ENCODE data around the gene REG3G. TPM values are rescaled to one million over a fixed set of nuclear protein-coding genes. Genes with fewer than 3 reads are reported as not detected.

The REG3G gene
- total and polyA plus RNA-seq, 2 of the 4 experiments (the other 2 are of a cell fraction), result not detected

GRCh38 chr2:78999406-78999805 lies 26.1 kb upstream of the REG3G start:
- DNase-seq (no peak), ATAC-seq (ENCODE audit: low read depth) (no peak)
- Histone ChIP-seq H3K4me1 (ENCODE audit: control insufficient read depth, insufficient read depth, low read length) (no peaks in the 10 kb centered on the region), H3K14ac (replicated peaks; ENCODE audit: low read depth, low read length) (no peak overlapping the region), H3K4me2 (ENCODE audit: low read depth, low read length) (no peak overlapping the region), H2BK15ac (ENCODE audit: low read depth, low read length) (no peak overlapping the region), H3K9ac (ENCODE audit: low read depth, low read length) (no peak overlapping the region), H3K4me3 (ENCODE audit: insufficient read depth, low read depth, low read length) (no peak overlapping the region), H3K23ac (ENCODE audit: low read depth, low read length) (no peak overlapping the region), H2BK20ac (ENCODE audit: low read depth, low read length) (no peak overlapping the region), H3K79me1 (ENCODE audit: low read depth in 1 of 2, low read length in 2 of 2) (no peaks in the 10 kb centered on the region), H3K9me1 (ENCODE audit: insufficient read depth, low read length) (no peaks in the 10 kb centered on the region), H2AFZ (replicated peaks; ENCODE audit: low read length, poor library complexity) (no peak overlapping the region), H4K8ac (ENCODE audit: low read depth in 2 of 2, low read length in 2 of 2) (no peak overlapping the region), H3K36me3 (ENCODE audit: control insufficient read depth, insufficient read depth, low read length) (no peaks in the 10 kb centered on the region), H3K9me3 (ENCODE audit: control insufficient read depth, insufficient read depth, low read length) (peaks cover 3% of the 10 kb centered on the region; the same call in 1 of the 2 replicates), H3K27ac (ENCODE audit: insufficient read depth, low read length) (no peak overlapping the region), H3K4ac (ENCODE audit: low read depth, low read length) (no peak overlapping the region), H3K18ac (ENCODE audit: low read depth, low read length) (no peak overlapping the region), H3K56ac (ENCODE audit: extremely low read depth, insufficient read depth, low read length) (no peak overlapping the region), H4K5ac (ENCODE audit: low read depth, low read length) (no peak overlapping the region), H4K91ac (ENCODE audit: insufficient read depth, low read depth, low read length) (no peak overlapping the region), H4K20me1 (ENCODE audit: insufficient read depth, low read length) (no peaks in the 10 kb centered on the region), H2AK5ac (ENCODE audit: low read depth, low read length) (no peak overlapping the region), H2AK9ac (replicated peaks; ENCODE audit: low read depth, low read length, poor library complexity) (no peak overlapping the region), H2BK120ac (ENCODE audit: low read depth, low read length) (no peak overlapping the region), H2BK5ac (ENCODE audit: low read depth, low read length, poor library complexity, severe bottlenecking) (no peak overlapping the region), H3K27me3 (ENCODE audit: control insufficient read depth, insufficient read depth, low read length) (no peaks in the 10 kb centered on the region)
- no TSS peak for BruUV-seq (replicated peaks)
- ChIA-PET POLR2A (ENCODE audit: unreplicated experiment) (no interaction called here), CTCF (no interaction called here)
- dilution Hi-C loops (cut with HindIII; ENCODE audit: low sequenced_read_pairs, unreplicated experiment) (no loop called here), in situ Hi-C loops (cut with MboI; ENCODE audit: low sequenced_read_pairs) (no loop called here), intact Hi-C loops (cut with micrococcal nuclease) (no loop called here)
- TF ChIP-seq USF2 (IDR thresholded peaks at IDR 0.05; ENCODE audit: low read depth, low read length) (no peak), ELK1 (IDR thresholded peaks at IDR 0.05; ENCODE audit: borderline replicate concordance, low read depth, low read length) (no peak), SMC3 (IDR thresholded peaks at IDR 0.05; ENCODE audit: low read depth, low read length) (peak; percentile 15; the same call in 1 of the 2 replicates), RCOR1 (IDR thresholded peaks at IDR 0.05; ENCODE audit: insufficient replicate concordance, low read length) (no peak), RAD21 (IDR thresholded peaks at IDR 0.05; ENCODE audit: low read length) (peak; percentile 44), MAZ (IDR thresholded peaks at IDR 0.05; ENCODE audit: borderline replicate concordance, low read depth, low read length) (no peak), NFE2L2 (IDR thresholded peaks at IDR 0.05; ENCODE audit: low read depth, low read length) (no peak), FOS (IDR thresholded peaks at IDR 0.05; ENCODE audit: low read depth, low read length) (no peak), CEBPB (IDR thresholded peaks at IDR 0.05; ENCODE audit: low read depth, low read length) (no peak), POLR2A (IDR thresholded peaks at IDR 0.05; ENCODE audit: low read depth, low read length) (no peak), CHD1 (IDR thresholded peaks at IDR 0.05; ENCODE audit: low read depth, low read length) (no peak), MAFK (IDR thresholded peaks at IDR 0.05; ENCODE audit: low read depth, low read length) (no peak), CTCF (conservative IDR thresholded peaks at IDR 0.05; ENCODE audit: low read depth, low read length) (peak; percentile 47), RFX5 (IDR thresholded peaks at IDR 0.05; ENCODE audit: low read depth, low read length) (no peak)
- WGBS, 2 experiments (ENCODE audit: extremely low coverage in 2 of 2, insufficient read length in 1 of 2), result no CpG with 5 or more reads among the region's 3 CpGs

Measured in IMR-90 (cell line).